Mesothelial cell of epicardium (in vitro differentiated cells): ENCODE measurements around the gene SNAP47. TPM values are rescaled to one million over a fixed set of nuclear protein-coding genes. Genes with fewer than 3 reads are reported as not detected.

Experiments
- DNase-seq, 2 experiments: peaks; one replicate each; pipeline ENCODE4 v3.0.0; 2021; ENCODE audit warnings: low spot score in 2 of 2; ENCODE audit not compliant: unreplicated experiment in 2 of 2
- H3K27ac Mint-ChIP-seq: 2 replicates; pipeline ENCODE4 v1.8.0; 2021; ENCODE audit warnings: mixed read lengths
- H3K27me3 Mint-ChIP-seq: 2 replicates; pipeline ENCODE4 v1.8.0; 2021; ENCODE audit warnings: low read depth, mixed read lengths
- H3K36me3 Mint-ChIP-seq: 2 replicates; pipeline ENCODE4 v1.8.0; 2021; ENCODE audit warnings: mixed read lengths
- H3K4me1 Mint-ChIP-seq: 2 replicates; pipeline ENCODE4 v1.8.0; 2021; ENCODE audit warnings: mixed read lengths
- H3K4me3 Mint-ChIP-seq: 2 replicates; pipeline ENCODE4 v1.8.0; 2021; ENCODE audit warnings: mild to moderate bottlenecking, moderate library complexity, mixed read lengths
- H3K9me3 Mint-ChIP-seq: 2 replicates; pipeline ENCODE4 v1.8.0; 2021; ENCODE audit warnings: mixed read lengths
- CTCF ChIP-seq: fragments of 200-600 bp; sonication (generic); IDR thresholded peaks from one replicate; pipeline ENCODE4 v1.5.0; 2021; ENCODE audit warnings: antibody characterized with exemption; ENCODE audit not compliant: unreplicated experiment
- total RNA-seq: library from RNA; stranded (reverse); gene quantifications from 3 replicates; pipeline ENCODE4 v1.2.1, GENCODE V29; 2021

SNAP47 gene
- total RNA-seq, 1 donor from 2014 or later, result 42.6 TPM

DNA sequence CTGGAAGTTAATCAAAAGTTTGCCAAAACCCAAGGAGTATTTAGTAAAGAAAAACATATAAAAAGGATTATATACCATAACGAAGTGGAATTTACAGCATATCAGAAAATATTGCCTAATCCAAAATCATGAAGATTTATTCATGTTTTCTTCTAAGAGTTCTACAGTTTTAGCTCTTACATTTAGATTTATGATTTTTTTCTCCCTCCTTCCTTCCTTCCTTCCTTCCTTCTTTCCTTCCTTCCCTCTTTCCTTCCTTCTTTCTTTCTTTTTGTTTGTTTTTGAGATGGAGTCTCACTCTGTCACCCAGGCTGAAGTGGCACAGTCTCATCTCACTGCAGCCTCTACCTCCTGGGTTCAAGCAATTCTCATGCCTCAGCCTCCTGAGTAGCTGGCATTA, 64.5 kb downstream of the SNAP47 start:
- Mint-ChIP-seq H3K27me3 (peaks cover 24% of the 10 kb centered on the region), H3K27ac (no peak overlapping the region)

GRCh38 chr1:227803933-227804332, 68.7 kb downstream of the SNAP47 start:
- H3K36me3 Mint-ChIP-seq, result no peaks in the 10 kb centered on the region
- no peak overlapping the region for H3K27ac Mint-ChIP-seq
- H3K4me3 Mint-ChIP-seq, result no peak overlapping the region
- H3K9me3 Mint-ChIP-seq, result peaks cover 35% of the 10 kb centered on the region
- H3K4me1 Mint-ChIP-seq, result no peaks in the 10 kb centered on the region
- no peak for DNase-seq
- peaks cover 26% of the 10 kb centered on the region for H3K27me3 Mint-ChIP-seq
- TF ChIP-seq CTCF, result no peak

More for the DNA sequence above, 64.5 kb downstream of the SNAP47 start:
- no peak for TF ChIP-seq CTCF
- no peak for DNase-seq
- H3K9me3 Mint-ChIP-seq, result peaks cover 20% of the 10 kb centered on the region
- H3K4me1 Mint-ChIP-seq, result peaks cover 8% of the 10 kb centered on the region
- H3K4me3 Mint-ChIP-seq, result no peak overlapping the region
- no peaks in the 10 kb centered on the region for H3K36me3 Mint-ChIP-seq

DNA sequence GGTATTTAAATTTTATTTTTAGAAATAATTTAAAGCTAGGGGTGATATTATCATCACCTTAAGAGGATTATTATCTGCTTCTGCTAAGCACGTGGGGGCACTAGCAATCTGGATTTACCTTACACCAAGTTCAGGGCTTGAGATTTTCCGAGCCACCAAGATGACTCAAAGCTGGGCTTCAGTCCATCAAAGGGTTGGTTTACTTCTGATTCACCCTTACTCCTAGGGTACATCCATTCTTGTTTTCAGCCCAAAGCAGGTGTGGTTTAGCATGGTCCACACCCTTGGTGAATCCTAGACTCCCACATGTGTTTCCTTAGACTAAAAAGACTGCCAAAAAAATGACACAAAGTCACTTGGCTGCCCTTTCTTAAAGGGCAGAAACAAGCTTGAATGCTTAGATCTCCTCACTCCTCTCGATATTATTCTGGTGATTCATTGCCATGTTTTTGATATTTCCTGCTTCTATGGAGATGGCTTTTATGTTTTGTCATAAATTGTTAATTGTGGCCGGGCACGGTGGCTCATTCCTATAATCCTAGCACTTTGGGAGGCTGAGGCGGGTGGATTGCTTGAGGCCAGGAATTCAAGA, 70.5 kb downstream of the SNAP47 start:
- Mint-ChIP-seq H3K27me3 (peaks cover 19% of the 10 kb centered on the region), H3K4me3 (no peak overlapping the region), H3K4me1 (no peaks in the 10 kb centered on the region), H3K36me3 (no peaks in the 10 kb centered on the region), H3K27ac (no peak overlapping the region), H3K9me3 (peaks cover 44% of the 10 kb centered on the region)
- DNase-seq, result no peak
- TF ChIP-seq CTCF, result no peak

DNA sequence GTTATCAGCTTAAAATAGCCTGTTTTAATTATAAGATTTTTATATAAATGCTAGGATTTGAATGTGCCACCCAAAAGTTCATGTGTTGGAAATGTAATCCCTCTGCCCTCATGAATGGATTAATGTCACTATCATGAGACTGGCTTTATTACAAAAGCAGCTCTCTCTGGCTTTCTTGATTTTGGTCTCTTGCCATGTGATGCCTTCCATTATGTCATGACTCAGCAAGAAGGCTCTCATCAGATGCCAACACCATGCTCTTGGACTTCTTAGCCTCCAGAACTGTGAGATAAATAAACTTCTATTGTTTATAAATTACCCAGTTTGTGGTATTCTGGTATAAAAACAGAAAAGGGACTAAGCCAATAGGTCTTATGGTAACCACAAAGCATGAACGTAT, 73.3 kb downstream of the SNAP47 start:
- Mint-ChIP-seq H3K36me3 (no peaks in the 10 kb centered on the region), H3K27ac (no peak overlapping the region), H3K27me3 (peaks cover 7% of the 10 kb centered on the region), H3K4me3 (no peak overlapping the region), H3K9me3 (peaks cover 50% of the 10 kb centered on the region), H3K4me1 (no peaks in the 10 kb centered on the region)
- DNase-seq, result no peak
- no peak for TF ChIP-seq CTCF

GRCh38 chr1:227809026-227809425, 73.8 kb downstream of the SNAP47 start:
- Mint-ChIP-seq H3K27me3 (peaks cover 6% of the 10 kb centered on the region), H3K9me3 (peaks cover 46% of the 10 kb centered on the region), H3K27ac (no peak overlapping the region), H3K36me3 (no peaks in the 10 kb centered on the region), H3K4me1 (no peaks in the 10 kb centered on the region), H3K4me3 (no peak overlapping the region)
- TF ChIP-seq CTCF, result no peak
- DNase-seq, result no peak

GRCh38 chr1:227813962-227814361, 78.7 kb downstream of the SNAP47 start:
- Mint-ChIP-seq H3K4me3 (no peak overlapping the region), H3K27me3 (no peaks in the 10 kb centered on the region), H3K4me1 (no peaks in the 10 kb centered on the region), H3K9me3 (peaks cover 37% of the 10 kb centered on the region), H3K27ac (no peak overlapping the region), H3K36me3 (peaks cover 2% of the 10 kb centered on the region)
- no peak for DNase-seq
- no peak for TF ChIP-seq CTCF
